ENCODE measurements around the gene PCDHA3. TPM values are rescaled to one million over a fixed set of nuclear protein-coding genes. Genes with fewer than 3 reads are reported as not detected.
"Not testable (repeated sequence)": the region's sequence is repeated elsewhere in the genome, so short reads cannot be mapped to it uniquely, and the experiment has no call there.

PCDHA3 gene
- total RNA-seq, 1 donor from 2014 or later: 0.71 TPM

DNA sequence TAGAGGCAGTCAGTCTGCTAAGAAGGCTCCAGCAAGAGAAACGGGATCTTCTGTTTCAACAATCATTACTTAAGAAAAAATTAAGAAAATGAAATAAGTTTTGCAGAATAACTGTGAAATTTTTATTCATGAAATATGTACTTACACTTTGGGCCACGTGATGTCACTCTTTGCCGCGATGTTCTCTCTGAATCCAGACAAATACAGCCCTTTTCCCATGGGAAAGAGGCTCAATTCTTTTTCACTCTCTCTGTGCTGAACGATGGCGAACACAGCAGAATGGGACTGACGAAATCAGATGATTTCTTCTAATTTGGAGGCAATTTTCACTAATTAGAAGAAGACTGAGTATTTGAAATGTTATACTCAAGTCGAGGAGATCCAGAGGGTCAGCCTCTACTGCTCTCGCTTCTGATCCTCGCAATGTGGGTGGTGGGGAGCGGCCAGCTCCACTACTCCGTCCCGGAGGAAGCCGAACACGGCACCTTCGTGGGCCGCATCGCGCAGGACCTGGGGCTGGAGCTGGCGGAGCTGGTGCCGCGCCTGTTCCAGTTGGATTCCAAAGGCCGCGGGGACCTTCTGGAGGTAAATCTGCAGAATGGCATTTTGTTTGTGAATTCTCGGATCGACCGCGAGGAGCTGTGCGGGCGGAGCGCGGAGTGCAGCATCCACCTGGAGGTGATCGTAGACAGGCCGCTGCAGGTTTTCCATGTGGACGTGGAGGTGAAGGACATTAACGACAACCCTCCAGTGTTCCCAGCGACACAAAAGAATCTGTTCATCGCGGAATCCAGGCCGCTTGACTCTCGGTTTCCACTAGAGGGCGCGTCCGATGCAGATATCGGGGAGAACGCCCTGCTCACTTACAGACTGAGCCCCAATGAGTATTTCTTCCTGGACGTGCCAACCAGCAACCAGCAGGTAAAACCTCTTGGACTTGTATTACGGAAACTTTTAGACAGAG, 47.6 kb downstream of the PCDHA3 start, which contains the start of gene PCDHA9:
TSS of gene PCDHA9 (plus strand) at position 244 of the 964 bp plus-strand sequence. CDS start at position 358, 114 bp downstream.
- intact Hi-C loops (cut with DNase I); ATAC-seq: not testable (repeated sequence)

GRCh38 chr5:140849831-140850634, 49.2 kb downstream of the PCDHA3 start:
- ATAC-seq; DNase-seq (ENCODE audit: low spot score); intact Hi-C loops (cut with DNase I): not testable (repeated sequence)

More for the DNA sequence above, 47.6 kb downstream of the PCDHA3 start, which contains the start of gene PCDHA9:
- not testable (repeated sequence) for DNase-seq (ENCODE audit: low spot score)

Other genes starting within 250 kb of the PCDHA3 start
- 23.2 TPM for gene SRA1, start 243.6 kb upstream of the PCDHA3 start, total RNA-seq
- 43.1 TPM for gene APBB3, start 236.5 kb upstream of the PCDHA3 start, total RNA-seq
- gene SLC35A4, start 236.2 kb upstream of the PCDHA3 start, total RNA-seq: 37.9 TPM
- 107 TPM for gene CD14, start 167.9 kb upstream of the PCDHA3 start, total RNA-seq
- 20.1 TPM for gene TMCO6, start 161.6 kb upstream of the PCDHA3 start, total RNA-seq
- gene NDUFA2, start 153.4 kb upstream of the PCDHA3 start, total RNA-seq: 39.8 TPM
- gene IK, start 153.2 kb upstream of the PCDHA3 start, total RNA-seq: 89.6 TPM
- gene WDR55, start 136.2 kb upstream of the PCDHA3 start, total RNA-seq: 16.0 TPM
- 1.4 TPM for gene DND1, start 127.5 kb upstream of the PCDHA3 start, total RNA-seq
- 43.3 TPM for gene HARS1, start 109.7 kb upstream of the PCDHA3 start, total RNA-seq
- gene HARS2, start 109.6 kb upstream of the PCDHA3 start, total RNA-seq: 27.1 TPM
- 36.9 TPM for gene ZMAT2, start 100.6 kb upstream of the PCDHA3 start, total RNA-seq
- gene PCDHA1, start 14.9 kb upstream of the PCDHA3 start, total RNA-seq: not detected
- gene PCDHA2, start 6.2 kb upstream of the PCDHA3 start, total RNA-seq: 0.13 TPM
- gene PCDHA4, start 6.0 kb downstream of the PCDHA3 start, total RNA-seq: 0.85 TPM
- gene PCDHA5, start 20.6 kb downstream of the PCDHA3 start, total RNA-seq: 0.27 TPM
- gene PCDHA6, start 26.9 kb downstream of the PCDHA3 start, total RNA-seq: 0.76 TPM
- gene PCDHA7, start 33.2 kb downstream of the PCDHA3 start, total RNA-seq: 0.45 TPM
- gene PCDHA8, start 40.1 kb downstream of the PCDHA3 start, total RNA-seq: 0.40 TPM
- gene PCDHA9, start 47.3 kb downstream of the PCDHA3 start, total RNA-seq: 0.45 TPM
- gene PCDHA10, start 54.8 kb downstream of the PCDHA3 start, total RNA-seq: 2.9 TPM
- gene PCDHA11, start 67.9 kb downstream of the PCDHA3 start, total RNA-seq: 1.4 TPM
- gene PCDHA12, start 74.3 kb downstream of the PCDHA3 start, total RNA-seq: 5.8 TPM
- gene PCDHA13, start 81.1 kb downstream of the PCDHA3 start, total RNA-seq: 0.85 TPM
- gene PCDHAC1, start 125.2 kb downstream of the PCDHA3 start, total RNA-seq: 0.71 TPM
- 2.4 TPM for gene PCDHAC2, start 165.4 kb downstream of the PCDHA3 start, total RNA-seq

Measured in sciatic nerve (tissue), 2 donors.